ENCODE measurements around the gene E2F4. TPM values are rescaled to one million over a fixed set of nuclear protein-coding genes. Genes with fewer than 3 reads are reported as not detected.

E2F4 gene
- total and polyA plus RNA-seq, 2 of the 8 experiments (the other 6 are each of a cell fraction or from before 2014, with no cell fraction given) = 79.9 to 157 TPM

- no peak for TF ChIP-seq POU5F1 (IDR thresholded peaks at IDR 0.05; ENCODE audit: low read depth, low read length)
- no peak for TF ChIP-seq TEAD4 (IDR thresholded peaks at IDR 0.05; ENCODE audit: low read depth, low read length)
- TF ChIP-seq KDM4A (IDR thresholded peaks at IDR 0.05; ENCODE audit: low read depth, low read length, severe bottlenecking) = no peak
- TF ChIP-seq EP300 (IDR thresholded peaks at IDR 0.05; ENCODE audit: borderline replicate concordance in 1 of 2, low read depth in 2 of 2, low read length in 2 of 2) = no peak
- TF ChIP-seq CHD2 (IDR thresholded peaks at IDR 0.05; ENCODE audit: low read length) = no peak
- no peak for TF ChIP-seq POLR2AphosphoS5 (IDR thresholded peaks at IDR 0.05; ENCODE audit: low read depth, low read length)
- TF ChIP-seq RAD21 (IDR thresholded peaks at IDR 0.05 in 1 of 2, conservative IDR thresholded peaks at IDR 0.05 in 1 of 2; ENCODE audit: low read depth in 2 of 2, low read length in 2 of 2) = no peak
- TF ChIP-seq CHD1 (IDR thresholded peaks at IDR 0.05; ENCODE audit: low read depth, low read length) = no peak
- TF ChIP-seq TCF12 (IDR thresholded peaks at IDR 0.05; ENCODE audit: low read depth, low read length) = no peak
- TF ChIP-seq PHF8 (conservative IDR thresholded peaks at IDR 0.05; ENCODE audit: low read depth, low read length) = peak; percentile 55
- no peak for TF ChIP-seq TBP (IDR thresholded peaks at IDR 0.05; ENCODE audit: low read depth, low read length)
- no peak for TF ChIP-seq JUN (IDR thresholded peaks at IDR 0.05; ENCODE audit: low read depth, low read length)
- TF ChIP-seq MAX (IDR thresholded peaks at IDR 0.05) = peak; percentile 78; the same call in 1 of the 2 replicates
- no peak; the same call in 1 of the 2 replicates for TF ChIP-seq RBBP5 (IDR thresholded peaks at IDR 0.05; ENCODE audit: borderline replicate concordance, low read depth, low read length)
These were observed 41.0 kb upstream of the E2F4 start, which contains the start of gene B3GNT9 (continued) for GRCh38 chr16:67150833-67151396.
